Body of pancreas (tissue), 4 donors: ENCODE results near the gene KDF1.

Experiments used
- CTCF ChIP-seq, 7 experiments: fragments of 450-650 bp in 4 of 7; fragments of 200-600 bp in 3 of 7; sonication (generic) in 3 of 7; IDR thresholded peaks; one replicate each; pipeline ENCODE4 v1.5.1; 2016 to 2019; ENCODE audit warnings: antibody characterized with exemption in 7 of 7
- POLR2A ChIP-seq, 3 donors: fragments of 450-650 bp; IDR thresholded peaks; one replicate each; pipeline ENCODE4 v1.6.1; 2016; ENCODE audit warnings: antibody characterized with exemption in 3 of 3, mild to moderate bottlenecking in 2 of 3

- TF ChIP-seq CTCF (IDR thresholded peaks at IDR 0.05) (no peak), POLR2A (IDR thresholded peaks at IDR 0.05) (no peak)
These were observed 36.6 kb downstream of the KDF1 start for GRCh38 chr1:26923711-26924110.
